ENCODE data around the gene EXOC6B. TPM values are rescaled to one million over a fixed set of nuclear protein-coding genes. Genes with fewer than 3 reads are reported as not detected.

Gene EXOC6B
- total RNA-seq, 1 experiment from 2014 or later, result 40.1 TPM

- Histone ChIP-seq H3K79me1 (ENCODE audit: insufficient read depth, low read depth, low read length, poor library complexity, severe bottlenecking) (no peaks in the 10 kb centered on the region), H3K23ac (ENCODE audit: insufficient read length, low read depth, low read length) (no peak overlapping the region), H3K9ac (ENCODE audit: extremely low read depth, insufficient read length, low read length) (no peak overlapping the region), H2BK15ac (ENCODE audit: low read depth, low read length) (no peak overlapping the region), H3K79me2 (ENCODE audit: insufficient read depth, low read length) (no peaks in the 10 kb centered on the region), H2BK5ac (ENCODE audit: insufficient read length, low read length) (no peak overlapping the region), H4K5ac (ENCODE audit: insufficient read length, low read depth, low read length) (no peak overlapping the region), H2BK12ac (ENCODE audit: insufficient read length, low read depth, low read length) (no peak overlapping the region), H3T11ph (ENCODE audit: low read length) (no peak overlapping the region), H3K9me3 (ENCODE audit: control insufficient read depth, low read depth, low read length) (no peaks in the 10 kb centered on the region), H2AK5ac (ENCODE audit: insufficient read length, low read length) (no peak overlapping the region), H3K14ac (ENCODE audit: insufficient read depth, low read length) (no peak overlapping the region), H3K27ac (ENCODE audit: insufficient read length, low read depth, low read length) (no peak overlapping the region), H2BK20ac (ENCODE audit: low read depth, low read length, poor library complexity, severe bottlenecking) (no peak overlapping the region), H3K56ac (ENCODE audit: insufficient read length, low read depth, low read length) (no peak overlapping the region), H3K27me3 (ENCODE audit: insufficient read depth, low read length) (no peaks in the 10 kb centered on the region), H4K20me1 (ENCODE audit: control insufficient read depth, insufficient read depth, insufficient read length) (no peaks in the 10 kb centered on the region), H3K4ac (ENCODE audit: low read depth, low read length) (no peak overlapping the region), H3K4me2 (ENCODE audit: insufficient read depth, insufficient read length, low read length) (no peak overlapping the region), H3K18ac (ENCODE audit: insufficient read length, low read depth, low read length) (no peak overlapping the region), H3K23me2 (ENCODE audit: insufficient read length, low read depth, low read length, poor library complexity, severe bottlenecking) (no peaks in the 10 kb centered on the region), H4K91ac (ENCODE audit: insufficient read length, low read depth, low read length) (no peak overlapping the region), H3K4me1 (ENCODE audit: insufficient read depth, low read length) (no peaks in the 10 kb centered on the region; the same call in 1 of the 2 replicates), H2AFZ (ENCODE audit: low read length) (no peak overlapping the region), H2BK120ac (ENCODE audit: low read depth, low read length, poor library complexity, severe bottlenecking) (no peak overlapping the region), H4K8ac (replicated peaks; ENCODE audit: insufficient read length, low read depth, low read length) (no peak overlapping the region)
- Mint-ChIP-seq H3K4me3 (no peak overlapping the region), H3K9me3 (no peaks in the 10 kb centered on the region), H3K27ac (no peak overlapping the region), H3K27me3 (ENCODE audit: low read depth) (no peaks in the 10 kb centered on the region), H3K4me1 (peaks cover 3% of the 10 kb centered on the region in 2 experiments; a peak in 2 of 4 replicates), H3K36me3 (ENCODE audit: insufficient read depth in 1 of 3, low read depth in 3 of 3) (no peaks in the 10 kb centered on the region)
- WGBS (ENCODE audit: extremely low coverage, insufficient read length, low lambda C conversion rate), result no CpG with 5 or more reads among the region's 3 CpGs
- no peak for DNase-seq
- TF ChIP-seq CTCF (conservative IDR thresholded peaks at IDR 0.05), result no peak
These were observed 312.8 kb downstream of the EXOC6B start for GRCh38 chr2:72513011-72513410.
